Measurements from ENCODE around the gene UGT2B15. TPM values are rescaled to one million over a fixed set of nuclear protein-coding genes. Genes with fewer than 3 reads are reported as not detected.

Gene UGT2B15
- total RNA-seq, 1 donor from 2014 or later, result not detected

- TF ChIP-seq CTCF (conservative IDR thresholded peaks at IDR 0.05; ENCODE audit: low read depth, low read length), result no peak
- H3K4me3 ChIP-seq (ENCODE audit: low read depth, low read length), result no peak overlapping the region
- no peak for DNase-seq (ENCODE audit: low read depth)
Measured at GRCh38 chr4:68617003-68617698, 53.3 kb downstream of the UGT2B15 start.

- DNase-seq (ENCODE audit: low read depth), result no peak
- TF ChIP-seq CTCF (conservative IDR thresholded peaks at IDR 0.05; ENCODE audit: low read depth, low read length), result no peak
- H3K4me3 ChIP-seq (ENCODE audit: low read depth, low read length), result no peak overlapping the region
Measured at GRCh38 chr4:68615699-68616422, 54.6 kb downstream of the UGT2B15 start.

GRCh38 chr4:68613752-68614151 is 56.7 kb downstream of the UGT2B15 start:
- no peak for TF ChIP-seq CTCF (conservative IDR thresholded peaks at IDR 0.05; ENCODE audit: low read depth, low read length)

GRCh38 chr4:68606240-68606639 is 64.2 kb downstream of the UGT2B15 start:
- DNase-seq (ENCODE audit: low read depth), result no peak
- no peak for TF ChIP-seq CTCF (conservative IDR thresholded peaks at IDR 0.05; ENCODE audit: low read depth, low read length)
- no peak overlapping the region for H3K4me3 ChIP-seq (ENCODE audit: low read depth, low read length)

More at GRCh38 chr4:68613752-68614151, 56.7 kb downstream of the UGT2B15 start:
- DNase-seq (ENCODE audit: low read depth), result no peak
- H3K4me3 ChIP-seq (ENCODE audit: low read depth, low read length), result no peak overlapping the region

GRCh38 chr4:68599150-68599549 is 71.3 kb downstream of the UGT2B15 start:
- no peak for TF ChIP-seq CTCF (conservative IDR thresholded peaks at IDR 0.05; ENCODE audit: low read depth, low read length)
- H3K4me3 ChIP-seq (ENCODE audit: low read depth, low read length), result no peak overlapping the region
- DNase-seq (ENCODE audit: low read depth), result no peak

GRCh38 chr4:68597482-68597881 is 73.0 kb downstream of the UGT2B15 start:
- no peak for DNase-seq (ENCODE audit: low read depth)
- no peak for TF ChIP-seq CTCF (conservative IDR thresholded peaks at IDR 0.05; ENCODE audit: low read depth, low read length)
- no peak overlapping the region for H3K4me3 ChIP-seq (ENCODE audit: low read depth, low read length)

Other genes with a start within 250 kb of the UGT2B15 start
- gene TMPRSS11E, start 223.2 kb downstream of the UGT2B15 start, total RNA-seq, result 0.17 and 1.1 TPM in 2 replicates
- not detected in 2 replicates for gene UGT2B17, start 94.3 kb downstream of the UGT2B15 start, total RNA-seq
- gene UGT2B10, start 145.3 kb upstream of the UGT2B15 start, total RNA-seq, result not detected in 2 replicates